NK-92 treated with Interleukin-12 subunit alpha and Interleukin-12 subunit beta, amount 100 ng/mL, for 24 hours (cell line): ENCODE measurements around the gene OXCT1.
"Not testable (repeated sequence)": the region's sequence is repeated elsewhere in the genome, so short reads cannot be mapped to it uniquely, and the experiment has no call there.

Experiments used
- DNase-seq: peaks from one replicate; lab custom pipeline; 2025; lab: John Stamatoyannopoulos, UW

OXCT1 gene

DNA sequence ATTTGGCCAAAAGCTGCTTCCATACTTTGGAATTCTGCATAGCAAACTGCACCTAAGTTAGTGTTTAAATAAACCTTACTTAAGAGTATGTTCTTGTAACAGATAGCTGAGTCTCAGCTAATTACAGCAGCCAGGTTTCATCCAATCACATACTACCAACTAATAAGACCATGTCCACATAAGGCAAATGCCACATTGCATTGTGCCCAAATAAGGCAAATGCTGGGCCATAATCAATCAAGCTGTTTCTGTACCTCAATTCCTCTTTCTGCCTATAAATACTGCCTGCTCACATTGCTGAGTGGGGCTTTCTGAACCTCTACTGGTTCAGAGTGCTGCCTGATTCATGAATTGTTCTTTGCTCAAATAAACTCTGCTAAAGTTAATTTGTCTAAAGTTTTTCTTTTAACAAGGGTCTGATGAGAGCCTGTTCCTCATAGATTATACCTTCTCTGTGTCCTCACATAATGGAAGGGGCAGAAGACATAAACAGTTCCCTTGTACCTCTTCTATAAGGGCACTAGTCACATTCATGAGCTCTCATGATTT, 4.4 kb upstream of the OXCT1 start:
- DNase-seq, result no peak

DNA sequence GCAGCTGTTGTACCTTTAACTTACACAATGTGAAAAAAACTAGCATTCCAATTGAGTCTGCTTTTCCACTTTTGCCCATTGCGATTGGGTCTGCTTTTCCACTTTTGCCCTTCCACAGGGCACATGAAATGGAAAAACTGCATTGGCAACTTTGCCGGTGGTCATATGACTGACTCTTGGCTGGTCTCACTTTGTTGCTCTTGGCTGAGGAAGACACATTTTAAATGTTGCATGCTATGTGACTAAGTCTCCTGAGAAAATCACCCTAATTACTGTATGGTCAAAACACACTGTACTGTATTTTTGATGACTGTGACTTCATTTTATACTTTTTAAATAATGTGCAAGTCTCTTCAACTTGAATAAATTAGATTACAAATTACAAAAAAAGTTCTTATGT, 1.6 kb upstream of the OXCT1 start:
- no peak for DNase-seq

DNA sequence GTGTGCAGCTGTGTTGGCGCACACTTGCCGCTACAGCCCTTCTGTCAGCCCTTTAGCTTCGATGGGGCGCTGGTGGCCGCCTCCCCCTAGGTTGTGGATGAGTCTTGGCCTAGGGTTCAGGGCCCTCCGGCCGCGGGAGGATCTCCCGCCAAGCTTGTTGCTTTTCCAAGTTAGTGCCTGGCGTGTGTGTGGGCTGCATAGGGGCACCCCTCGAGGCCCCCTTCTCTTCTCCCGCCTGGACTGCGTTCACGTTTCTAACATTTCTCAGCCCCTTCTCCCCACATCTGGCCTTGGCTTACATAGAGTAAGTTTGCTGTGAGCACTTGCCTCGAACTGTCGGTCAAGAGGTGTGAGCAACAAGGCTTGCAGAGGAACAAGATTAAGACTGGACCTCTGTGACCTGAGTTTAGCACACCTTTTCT, 413 bp upstream of the OXCT1 start:
- no peak for DNase-seq

DNA sequence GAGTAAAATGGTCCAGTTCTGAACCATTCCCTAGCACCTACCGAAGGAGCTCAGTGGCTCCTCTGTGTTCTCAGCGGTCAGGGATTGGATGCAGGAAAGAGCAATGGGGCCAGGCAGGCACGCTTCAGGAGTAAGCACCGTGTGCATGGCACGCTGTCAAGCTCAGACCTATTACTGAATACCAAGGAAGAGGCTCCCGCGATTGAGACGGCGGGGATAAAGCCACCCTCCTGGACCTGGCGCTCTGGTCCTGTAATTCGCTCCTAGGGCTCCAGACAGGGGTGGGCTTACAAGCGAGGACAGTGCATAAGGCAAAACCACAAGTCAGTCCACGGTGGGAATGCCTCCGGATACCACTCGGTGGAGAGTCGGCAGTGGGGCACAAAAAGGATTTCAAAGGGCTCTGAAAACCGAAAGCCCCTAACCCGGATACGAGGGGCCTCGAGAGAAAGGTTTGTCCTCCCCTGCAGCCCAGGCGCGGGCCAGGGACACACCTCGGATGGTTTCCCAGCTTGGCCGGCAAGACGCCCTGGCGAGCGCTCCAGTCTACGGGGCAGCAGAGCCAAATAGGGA, 988 bp downstream of the OXCT1 start:
- peak; percentile 4 for DNase-seq

DNA sequence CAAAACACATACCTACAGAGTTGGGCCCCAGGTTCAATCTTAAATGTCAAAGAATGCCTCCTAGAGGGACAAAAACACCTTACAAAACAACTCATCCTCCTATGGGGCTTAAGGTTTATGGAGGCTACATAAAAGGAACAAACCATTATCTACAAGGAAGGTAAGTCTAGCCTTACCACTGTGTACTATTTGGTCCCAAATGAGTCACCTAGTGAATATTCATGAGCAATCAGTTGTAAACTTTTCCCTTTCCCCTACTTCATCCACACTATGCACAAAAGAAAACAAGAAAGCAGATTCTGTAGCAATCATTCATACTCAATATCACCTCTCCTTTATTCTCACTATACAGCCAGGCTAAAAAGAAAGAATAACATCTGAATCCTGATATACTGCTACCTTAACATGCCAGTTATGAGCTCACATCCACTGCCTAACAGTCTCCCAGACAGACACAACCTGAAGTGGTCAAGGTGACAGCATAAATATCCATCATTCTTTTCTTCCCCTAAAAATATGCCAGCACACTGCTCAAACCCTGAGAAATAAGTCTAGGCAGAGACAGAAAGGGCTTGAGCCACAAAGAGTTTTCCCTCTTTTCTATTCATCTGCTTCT, 6.2 kb downstream of the OXCT1 start:
- no peak for DNase-seq

DNA sequence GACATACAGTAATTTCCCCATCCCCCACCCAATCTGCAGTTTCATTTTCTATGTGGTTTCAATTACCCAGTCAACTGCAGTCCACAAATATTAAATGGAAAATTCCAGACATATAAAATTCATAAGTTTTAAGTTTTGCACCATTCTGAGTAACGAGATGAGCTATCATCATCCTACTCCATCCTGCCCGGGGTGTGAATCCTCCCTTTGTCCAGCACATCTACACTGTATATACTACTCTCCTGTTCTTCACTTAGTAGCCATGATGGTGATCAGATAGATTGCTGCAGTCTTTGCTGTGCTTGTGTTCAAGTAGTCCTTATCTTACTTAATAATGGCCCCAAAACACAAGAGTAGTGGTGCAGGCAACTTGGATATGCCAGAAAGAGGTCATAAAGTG, 11.3 kb downstream of the OXCT1 start:
- no peak for DNase-seq

DNA sequence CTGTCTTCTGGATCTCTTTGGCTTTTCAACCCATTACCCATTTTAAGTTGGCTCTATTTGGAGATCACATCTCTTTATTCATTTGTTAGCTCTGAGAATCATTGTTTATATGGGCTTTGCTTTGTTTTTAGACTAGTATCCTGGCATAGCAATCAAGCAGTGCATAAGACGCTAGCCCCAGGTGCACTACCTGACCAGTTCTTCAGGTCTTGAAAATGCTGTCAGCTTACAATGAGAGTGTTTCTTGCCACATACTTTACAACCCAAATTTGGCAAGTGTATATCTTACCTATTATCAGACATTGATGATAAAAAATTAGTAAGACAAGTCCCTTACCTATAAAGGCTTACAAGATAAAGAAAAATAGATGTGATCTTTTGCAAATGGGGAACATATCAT, 12.2 kb downstream of the OXCT1 start:
- DNase-seq, result no peak

DNA sequence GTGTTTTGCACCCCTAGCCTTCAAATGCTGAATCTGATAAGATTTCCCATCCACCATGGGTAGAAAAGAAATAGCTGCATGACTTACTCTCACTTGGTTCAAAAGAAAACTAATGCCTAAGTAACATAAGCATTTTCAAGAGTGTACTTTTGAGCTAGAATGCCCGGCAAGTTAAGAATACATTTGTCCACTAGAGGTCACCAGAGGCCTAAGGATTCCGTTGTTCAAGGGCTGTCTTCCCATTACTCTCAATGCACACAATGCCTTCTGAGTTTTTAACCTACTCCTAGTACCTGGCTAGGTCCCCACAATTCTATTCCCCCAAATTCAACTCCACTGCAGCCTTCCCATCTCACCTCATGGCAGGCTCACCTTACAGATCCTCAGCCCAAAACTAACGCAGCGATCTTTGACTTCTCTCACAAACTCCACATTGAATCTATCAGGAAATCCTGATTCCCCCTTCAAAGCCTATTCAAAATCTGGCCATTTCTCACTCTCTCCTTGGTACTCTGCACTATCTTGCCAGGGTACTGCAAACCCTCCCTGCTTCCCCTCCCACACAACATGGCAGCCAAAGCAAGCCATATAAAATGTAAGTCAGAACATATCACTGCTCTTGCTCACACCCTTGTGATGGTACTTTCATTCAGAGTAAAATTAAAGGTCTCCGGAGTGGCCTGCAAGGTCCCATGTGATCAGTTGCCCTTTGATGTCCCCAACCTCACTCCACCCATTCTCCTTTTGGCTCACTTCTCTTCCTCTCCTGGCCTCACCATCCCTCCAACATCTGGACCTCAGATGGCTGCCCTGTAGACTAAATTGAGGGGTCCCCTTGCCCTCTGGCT, 13.4 kb downstream of the OXCT1 start:
- DNase-seq, result peak; percentile 1

DNA sequence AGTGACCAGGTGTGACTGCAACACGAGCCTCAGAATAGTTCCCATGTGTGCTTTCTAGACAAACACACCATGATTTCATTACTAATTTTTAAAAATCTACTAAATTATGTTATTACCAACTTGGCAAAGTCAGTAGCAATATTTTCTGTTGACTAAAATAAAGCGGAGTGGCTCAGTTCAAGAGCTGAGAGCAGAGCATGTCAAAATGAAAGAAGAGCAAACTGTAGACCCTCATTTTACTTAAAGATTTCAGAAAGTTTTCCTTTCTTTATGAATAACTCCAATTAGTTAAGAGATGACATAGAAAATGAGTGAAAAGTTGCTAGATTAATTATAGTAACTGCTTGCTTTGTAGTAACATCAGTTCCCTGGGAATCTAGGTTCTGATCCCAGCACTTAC, 17.9 kb downstream of the OXCT1 start:
- no peak for DNase-seq

DNA sequence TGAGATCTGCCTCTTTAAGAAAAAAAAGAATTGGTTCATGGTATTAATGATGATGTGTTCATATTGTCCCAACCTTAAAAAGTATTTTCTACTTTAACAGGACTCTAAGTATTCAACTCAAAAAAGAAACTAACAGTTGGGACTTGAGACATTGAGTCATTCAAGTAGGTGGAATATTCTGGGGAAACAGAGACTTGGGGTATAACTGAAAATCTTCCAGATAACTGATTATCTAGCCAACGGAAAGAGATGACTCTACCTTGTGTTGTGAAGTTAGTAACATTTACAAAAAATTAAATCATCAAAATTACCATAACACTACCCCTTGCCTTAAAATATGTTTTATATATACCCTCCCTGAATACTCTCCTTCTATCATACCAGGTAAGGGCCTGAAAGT, 19.1 kb downstream of the OXCT1 start:
- DNase-seq, result no peak

DNA sequence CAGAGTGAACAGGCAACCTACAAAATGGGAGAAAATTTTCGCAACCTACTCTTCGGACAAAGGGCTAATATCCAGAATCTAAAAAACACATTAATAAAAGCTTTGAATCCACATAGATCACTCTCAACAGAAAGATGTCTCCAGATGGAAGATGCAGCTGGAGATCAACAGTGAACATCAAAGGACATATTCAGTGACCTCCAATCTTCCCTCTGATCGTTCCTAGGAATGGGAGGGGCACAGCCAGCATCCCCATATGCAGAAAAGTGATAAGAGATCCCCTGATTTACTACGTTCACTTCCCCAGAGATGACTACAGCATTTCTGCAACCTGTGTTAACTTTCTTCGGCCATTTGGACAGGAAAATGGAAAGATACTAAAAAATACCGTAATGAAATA, 21.2 kb downstream of the OXCT1 start:
- DNase-seq, result no peak

DNA sequence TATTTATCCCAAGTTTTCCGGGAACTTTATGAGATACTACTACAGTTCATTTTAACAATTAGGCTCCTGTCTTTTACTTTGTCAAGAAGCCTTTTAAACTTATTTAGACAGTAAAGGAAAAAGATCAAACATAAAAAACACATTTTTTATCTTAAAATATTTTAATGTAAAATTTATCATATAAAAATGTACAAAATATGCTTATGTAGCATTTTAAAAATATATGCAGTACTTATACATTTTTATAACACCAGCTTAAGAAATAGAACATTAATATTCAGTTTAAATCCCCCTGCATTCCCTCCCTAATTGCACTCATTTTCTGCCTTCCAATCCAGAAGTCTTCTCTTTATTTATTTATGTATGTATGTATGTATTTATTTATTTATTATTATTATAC, 24.5 kb downstream of the OXCT1 start:
- not testable (repeated sequence) for DNase-seq

DNA sequence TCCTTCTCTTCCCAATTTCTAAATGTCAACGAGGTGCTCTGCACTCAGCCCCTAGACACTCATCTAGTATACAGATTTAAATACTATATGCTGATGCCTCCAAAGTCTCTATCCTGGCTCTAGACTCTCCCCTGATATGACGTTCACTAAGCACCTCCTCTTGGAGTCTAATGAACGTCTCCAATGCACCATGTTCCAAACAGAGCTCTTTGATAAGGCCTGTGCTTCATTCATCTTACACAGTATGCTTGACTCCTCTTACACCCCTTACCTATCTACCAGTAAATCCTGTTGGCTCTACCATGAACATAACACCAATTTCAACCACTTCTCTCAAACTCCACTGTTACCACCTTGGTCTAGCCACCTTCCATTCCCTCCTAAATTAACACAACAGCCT, 25.7 kb downstream of the OXCT1 start:
- DNase-seq, result no peak

DNA sequence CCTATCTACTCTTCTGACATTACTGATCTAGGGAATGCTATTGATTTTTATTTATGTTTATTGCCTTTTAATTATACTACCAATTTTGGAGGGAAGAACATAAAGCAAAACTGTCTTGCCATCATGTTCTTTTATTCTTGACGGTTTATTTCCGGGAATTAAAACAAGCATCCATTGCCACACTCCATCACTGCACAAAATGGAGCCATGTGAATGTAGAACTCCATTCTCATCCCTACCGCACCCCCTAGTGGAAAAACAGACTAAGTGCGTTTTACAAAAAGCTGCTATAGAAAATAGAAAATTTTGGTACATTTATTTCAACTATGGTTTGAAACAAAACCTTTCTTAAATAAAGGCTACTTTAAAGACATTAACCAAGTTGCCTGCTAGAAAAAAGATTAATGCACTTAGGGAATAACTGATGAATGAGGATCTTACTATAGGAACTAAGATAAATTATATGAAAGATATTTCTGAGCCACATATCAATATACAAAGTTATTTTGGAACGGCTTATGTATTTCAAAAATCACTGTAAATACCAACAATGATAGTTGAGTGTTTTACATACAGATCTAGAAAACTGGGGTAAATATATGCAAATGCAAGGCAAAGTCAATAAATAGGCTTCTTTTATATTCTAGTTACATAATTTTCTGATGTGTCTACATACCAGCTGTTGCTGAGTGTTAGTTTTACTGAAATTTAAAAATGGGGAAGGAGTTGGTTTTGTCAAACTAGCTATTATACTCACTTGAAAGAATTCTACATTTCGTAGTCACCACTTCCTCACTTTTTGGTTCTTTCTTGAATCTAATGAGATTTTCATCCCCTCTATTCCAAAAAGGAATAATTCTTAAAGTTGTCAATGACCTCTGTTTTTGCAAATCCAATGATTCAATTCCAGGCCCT, 26.5 kb downstream of the OXCT1 start:
- DNase-seq, result no peak

DNA sequence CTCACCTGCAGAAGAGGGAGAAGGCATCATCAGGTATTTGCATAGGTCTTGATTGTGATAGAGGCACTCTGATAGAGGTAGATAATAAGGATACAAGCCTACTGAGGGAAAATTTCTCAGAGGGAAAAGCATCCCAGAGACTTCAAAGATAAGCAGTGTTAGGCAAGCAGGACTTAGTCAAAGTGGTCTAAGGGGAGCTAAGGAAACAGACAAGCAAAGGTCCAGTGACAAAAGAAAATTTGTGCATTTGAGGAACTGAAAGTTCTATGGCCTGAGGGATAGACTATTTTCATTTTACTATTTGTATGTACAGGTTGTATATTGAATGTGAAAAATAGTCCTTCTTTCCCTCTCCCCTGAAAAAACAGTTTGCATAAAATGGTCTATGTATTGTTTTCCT, 27.4 kb downstream of the OXCT1 start:
- no peak for DNase-seq

DNA sequence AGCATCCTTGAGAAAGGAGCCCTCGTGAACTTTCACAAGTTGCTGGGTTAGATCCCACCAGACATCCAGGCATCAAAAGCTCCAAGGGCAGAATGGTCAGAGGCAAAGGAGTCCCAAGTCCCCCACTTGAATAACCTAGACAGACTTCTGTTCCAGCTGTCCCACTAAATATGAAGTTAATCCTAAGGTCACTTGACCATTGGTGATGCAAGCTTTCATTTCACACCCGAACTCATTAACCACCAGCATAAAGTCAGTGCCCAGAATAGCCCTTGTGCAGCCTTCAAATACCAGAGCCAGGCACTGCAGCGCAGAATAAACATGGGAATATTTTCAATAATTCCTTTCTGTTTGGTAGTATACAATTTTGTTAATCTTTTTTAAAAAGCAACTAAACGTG, 28.9 kb downstream of the OXCT1 start:
- DNase-seq, result no peak

DNA sequence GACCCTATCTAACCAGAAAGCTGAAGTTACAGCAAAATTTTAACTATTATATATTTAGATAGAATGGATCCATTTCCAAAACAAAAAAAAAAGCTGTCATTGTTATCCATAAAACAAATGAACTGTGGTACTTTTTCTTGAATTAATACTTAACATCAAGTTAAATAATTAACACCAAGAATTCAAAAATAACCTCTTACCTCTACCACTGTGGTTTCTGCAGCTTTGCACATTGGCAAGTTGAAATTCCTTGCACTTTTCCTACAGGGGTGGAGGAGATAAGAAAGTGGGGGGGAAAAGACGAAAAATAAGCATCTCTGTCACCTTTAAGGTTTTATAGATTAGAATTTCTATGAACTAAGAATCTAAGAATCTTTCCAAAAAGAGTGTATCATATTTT, 30.0 kb downstream of the OXCT1 start:
- DNase-seq, result no peak

DNA sequence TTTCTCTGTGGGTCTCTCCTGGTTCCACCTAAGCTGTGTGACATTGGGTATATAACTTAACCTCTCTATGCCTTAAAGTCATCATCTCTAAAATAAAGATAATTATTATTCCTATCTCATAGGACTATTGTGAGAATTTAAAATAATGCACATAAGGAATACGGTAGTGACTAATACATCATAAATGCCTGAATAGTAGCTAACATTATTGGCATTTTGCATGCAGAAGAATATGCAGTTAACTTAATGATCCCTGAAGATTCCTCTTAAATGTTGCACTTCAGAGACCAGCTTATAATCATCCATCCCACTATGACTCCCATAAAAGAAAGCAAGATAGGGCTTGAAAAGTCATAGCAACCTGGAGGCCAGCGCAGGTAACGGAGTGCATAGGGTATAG, 32.4 kb downstream of the OXCT1 start:
- DNase-seq, result no peak

DNA sequence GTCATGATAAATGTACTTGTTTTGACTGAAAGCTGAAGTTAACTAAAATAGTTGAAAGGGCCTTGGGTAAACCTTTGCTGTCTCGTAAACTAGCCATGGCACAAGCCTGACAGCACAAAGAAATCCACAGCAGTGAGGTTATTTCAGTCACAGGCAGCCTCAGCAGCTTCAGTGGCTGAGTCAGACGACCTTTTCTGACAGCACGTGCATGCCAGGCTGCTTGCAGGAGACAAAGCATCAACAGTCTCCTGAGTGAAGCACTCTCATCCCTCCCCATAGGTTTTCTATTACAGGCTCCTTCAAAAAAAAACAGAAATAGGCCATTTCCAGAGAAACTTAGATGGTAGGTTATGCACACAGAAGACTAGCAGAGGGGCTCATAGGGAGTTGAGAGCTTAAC, 34.6 kb downstream of the OXCT1 start:
- no peak for DNase-seq

DNA sequence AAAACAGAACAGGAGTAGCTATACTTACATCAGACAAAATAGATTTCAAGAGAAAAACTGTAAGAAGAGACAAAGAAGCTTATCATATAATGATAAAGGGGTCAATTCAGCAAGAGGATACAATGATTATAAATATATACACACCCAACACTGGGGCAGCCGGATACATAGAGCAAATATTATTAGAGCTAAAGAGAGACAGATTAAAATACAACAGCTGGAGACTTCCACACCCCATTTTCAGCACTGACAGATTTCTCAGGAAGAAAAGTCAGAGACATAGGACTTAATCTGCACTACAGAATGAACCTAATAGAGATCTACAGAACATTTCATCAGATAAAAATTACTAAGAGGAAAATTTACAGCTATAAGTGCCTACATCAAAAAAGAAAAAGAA, 35.7 kb downstream of the OXCT1 start:
- no peak for DNase-seq

DNA sequence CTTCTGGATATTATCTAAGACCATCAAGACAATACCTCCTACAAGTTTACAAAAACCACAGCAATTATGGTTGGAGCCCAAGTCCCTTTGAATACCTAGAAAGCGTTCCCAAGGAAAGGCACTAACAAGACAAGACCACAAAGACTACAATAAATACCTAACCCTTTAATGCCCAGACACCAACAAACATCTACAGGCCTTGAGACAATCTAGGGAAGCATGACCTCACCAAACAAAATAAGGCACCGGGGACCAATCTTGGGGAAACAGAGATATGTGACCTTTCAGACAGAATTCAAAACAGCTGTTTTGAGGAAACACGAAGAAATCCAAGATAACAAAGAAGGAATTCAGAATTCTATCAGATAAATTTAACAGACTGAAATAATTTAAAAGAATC, 37.8 kb downstream of the OXCT1 start:
- DNase-seq, result no peak

DNA sequence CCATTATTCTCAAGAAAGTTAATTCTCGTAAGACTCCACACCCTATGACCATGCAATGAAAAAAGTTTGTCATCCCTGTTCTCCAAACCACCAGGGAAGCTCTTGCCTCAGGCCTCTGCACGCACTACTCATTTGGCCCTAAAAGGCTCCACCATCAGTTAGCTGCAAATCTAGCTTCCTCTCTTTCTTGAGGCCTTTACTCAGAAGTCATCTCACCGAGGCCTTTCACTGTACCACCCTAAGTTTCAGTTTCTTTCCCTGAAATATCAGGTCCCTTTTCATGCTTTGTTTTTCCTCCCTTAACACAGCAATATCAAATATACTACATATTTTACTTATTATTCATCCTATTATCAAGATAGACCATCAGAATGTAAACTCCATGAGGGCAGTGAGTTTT, 39.1 kb downstream of the OXCT1 start:
- no peak for DNase-seq
